ENCODE measurements around the gene CKM.

- TF ChIP-seq, protein P1, sequence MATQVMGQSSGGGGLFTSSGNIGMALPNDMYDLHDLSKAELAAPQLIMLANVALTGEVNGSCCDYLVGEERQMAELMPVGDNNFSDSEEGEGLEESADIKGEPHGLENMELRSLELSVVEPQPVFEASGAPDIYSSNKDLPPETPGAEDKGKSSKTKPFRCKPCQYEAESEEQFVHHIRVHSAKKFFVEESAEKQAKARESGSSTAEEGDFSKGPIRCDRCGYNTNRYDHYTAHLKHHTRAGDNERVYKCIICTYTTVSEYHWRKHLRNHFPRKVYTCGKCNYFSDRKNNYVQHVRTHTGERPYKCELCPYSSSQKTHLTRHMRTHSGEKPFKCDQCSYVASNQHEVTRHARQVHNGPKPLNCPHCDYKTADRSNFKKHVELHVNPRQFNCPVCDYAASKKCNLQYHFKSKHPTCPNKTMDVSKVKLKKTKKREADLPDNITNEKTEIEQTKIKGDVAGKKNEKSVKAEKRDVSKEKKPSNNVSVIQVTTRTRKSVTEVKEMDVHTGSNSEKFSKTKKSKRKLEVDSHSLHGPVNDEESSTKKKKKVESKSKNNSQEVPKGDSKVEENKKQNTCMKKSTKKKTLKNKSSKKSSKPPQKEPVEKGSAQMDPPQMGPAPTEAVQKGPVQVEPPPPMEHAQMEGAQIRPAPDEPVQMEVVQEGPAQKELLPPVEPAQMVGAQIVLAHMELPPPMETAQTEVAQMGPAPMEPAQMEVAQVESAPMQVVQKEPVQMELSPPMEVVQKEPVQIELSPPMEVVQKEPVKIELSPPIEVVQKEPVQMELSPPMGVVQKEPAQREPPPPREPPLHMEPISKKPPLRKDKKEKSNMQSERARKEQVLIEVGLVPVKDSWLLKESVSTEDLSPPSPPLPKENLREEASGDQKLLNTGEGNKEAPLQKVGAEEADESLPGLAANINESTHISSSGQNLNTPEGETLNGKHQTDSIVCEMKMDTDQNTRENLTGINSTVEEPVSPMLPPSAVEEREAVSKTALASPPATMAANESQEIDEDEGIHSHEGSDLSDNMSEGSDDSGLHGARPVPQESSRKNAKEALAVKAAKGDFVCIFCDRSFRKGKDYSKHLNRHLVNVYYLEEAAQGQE (IDR thresholded peaks at IDR 0.05; ENCODE audit: insufficient read depth in 1 of 2, low read depth in 2 of 2, low read length in 2 of 2), result no peak
- TF ChIP-seq SIN3A (IDR thresholded peaks at IDR 0.05; ENCODE audit: borderline replicate concordance, insufficient read depth, low read length) (no peak), POLR2AphosphoS5 (IDR thresholded peaks at IDR 0.05; ENCODE audit: low read depth, low read length) (no peak), TAF1 (IDR thresholded peaks at IDR 0.05; ENCODE audit: borderline replicate concordance, insufficient read depth, low read length) (no peak)
These were observed 29.4 kb upstream of the CKM start for GRCh38 chr19:45352062-45352461.
